ENCODE data around the gene COL6A5.

DNA sequence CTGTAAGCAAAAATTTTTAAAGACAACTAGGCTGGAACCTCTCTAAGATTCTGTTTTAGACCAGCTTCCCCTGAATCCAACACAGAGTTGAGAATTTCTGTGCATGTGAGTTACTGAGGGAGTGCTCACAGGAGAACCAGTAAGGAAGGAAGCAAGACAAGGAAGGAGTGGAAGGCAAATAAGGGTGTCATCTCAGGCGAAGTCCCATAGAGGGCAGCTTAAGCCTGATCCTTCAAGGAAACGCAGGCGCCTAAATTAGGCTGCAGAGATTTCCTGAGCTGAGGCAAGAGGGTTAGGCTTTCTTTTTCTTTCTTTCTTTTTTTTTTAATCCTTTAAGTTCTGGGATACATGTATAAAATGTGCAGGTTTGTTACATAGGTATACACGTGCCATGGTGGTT is 135.3 kb downstream of the COL6A5 start:
- TF ChIP-seq GATA3 (IDR thresholded peaks at IDR 0.05; ENCODE audit: low read depth, low read length) (no peak), GATA2 (IDR thresholded peaks at IDR 0.05; ENCODE audit: low read depth, low read length) (no peak)
